ENCODE measurements around the gene NPL.

- TF ChIP-seq, protein P1, sequence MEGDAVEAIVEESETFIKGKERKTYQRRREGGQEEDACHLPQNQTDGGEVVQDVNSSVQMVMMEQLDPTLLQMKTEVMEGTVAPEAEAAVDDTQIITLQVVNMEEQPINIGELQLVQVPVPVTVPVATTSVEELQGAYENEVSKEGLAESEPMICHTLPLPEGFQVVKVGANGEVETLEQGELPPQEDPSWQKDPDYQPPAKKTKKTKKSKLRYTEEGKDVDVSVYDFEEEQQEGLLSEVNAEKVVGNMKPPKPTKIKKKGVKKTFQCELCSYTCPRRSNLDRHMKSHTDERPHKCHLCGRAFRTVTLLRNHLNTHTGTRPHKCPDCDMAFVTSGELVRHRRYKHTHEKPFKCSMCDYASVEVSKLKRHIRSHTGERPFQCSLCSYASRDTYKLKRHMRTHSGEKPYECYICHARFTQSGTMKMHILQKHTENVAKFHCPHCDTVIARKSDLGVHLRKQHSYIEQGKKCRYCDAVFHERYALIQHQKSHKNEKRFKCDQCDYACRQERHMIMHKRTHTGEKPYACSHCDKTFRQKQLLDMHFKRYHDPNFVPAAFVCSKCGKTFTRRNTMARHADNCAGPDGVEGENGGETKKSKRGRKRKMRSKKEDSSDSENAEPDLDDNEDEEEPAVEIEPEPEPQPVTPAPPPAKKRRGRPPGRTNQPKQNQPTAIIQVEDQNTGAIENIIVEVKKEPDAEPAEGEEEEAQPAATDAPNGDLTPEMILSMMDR (IDR thresholded peaks at IDR 0.05): no peak
- no peak for TF ChIP-seq POLR2A (IDR thresholded peaks at IDR 0.05)
- TF ChIP-seq EP300 (IDR thresholded peaks at IDR 0.05): no peak
Measured at GRCh38 chr1:182845379-182845778, 55.8 kb downstream of the NPL start.
